Measurements from ENCODE around the gene PODN. TPM values are rescaled to one million over a fixed set of nuclear protein-coding genes. Genes with fewer than 3 reads are reported as not detected.

PODN gene
- total and polyA plus RNA-seq, 2 donors (not counting 3 experiments of a cell fraction or from before 2014, with no cell fraction given): 1.3 to 1.5 TPM

DNA sequence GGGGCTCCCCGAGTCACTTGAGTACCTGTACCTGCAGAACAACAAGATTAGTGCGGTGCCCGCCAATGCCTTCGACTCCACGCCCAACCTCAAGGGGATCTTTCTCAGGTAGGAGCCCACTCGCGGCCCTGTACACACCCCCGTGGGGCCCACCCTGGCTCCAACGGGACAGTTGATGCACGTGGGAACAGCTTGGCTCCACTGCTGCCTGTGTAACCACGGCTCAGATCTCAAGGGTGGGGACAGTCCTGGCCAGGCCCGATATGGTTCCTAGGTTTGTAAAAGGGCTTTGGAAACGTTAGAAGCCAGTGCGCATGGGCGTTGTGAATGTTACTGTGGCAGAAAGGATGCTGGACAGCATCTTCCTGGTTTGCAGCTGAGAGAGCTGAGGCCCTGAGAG lies 18.8 kb downstream of the PODN start:
- CTCF ChIA-PET: no interaction called here
- H3K4me2 ChIP-seq (ENCODE audit: insufficient read depth, low read length): no peak overlapping the region
- TF ChIP-seq, protein P1, sequence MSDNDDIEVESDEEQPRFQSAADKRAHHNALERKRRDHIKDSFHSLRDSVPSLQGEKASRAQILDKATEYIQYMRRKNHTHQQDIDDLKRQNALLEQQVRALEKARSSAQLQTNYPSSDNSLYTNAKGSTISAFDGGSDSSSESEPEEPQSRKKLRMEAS (IDR thresholded peaks at IDR 0.05; ENCODE audit: insufficient read depth, insufficient read length): no peak
- TF ChIP-seq JUN (IDR thresholded peaks at IDR 0.05; ENCODE audit: borderline replicate concordance, insufficient read depth, insufficient read length, low read depth): no peak
- no peak overlapping the region for H2AFZ ChIP-seq (ENCODE audit: low read depth, low read length)
- H3K79me2 ChIP-seq (ENCODE audit: control insufficient read depth, insufficient read depth, low read length): no peaks in the 10 kb centered on the region
- no peaks in the 10 kb centered on the region for H3K9me1 ChIP-seq (replicated peaks; ENCODE audit: control insufficient read depth, extremely low read depth, insufficient read depth, low read length)
- DNase-seq (ENCODE audit: low read depth, low spot score) (no peak), FAIRE-seq (no peak)
- no peaks in the 10 kb centered on the region for H3K9me3 ChIP-seq (replicated peaks; ENCODE audit: control insufficient read depth, insufficient read depth, low read length)
- dilution Hi-C loops (cut with MboI; ENCODE audit: extremely low pct_ligation_motif_present, low sequenced_read_pairs) (no loop called here), intact Hi-C loops (cut with micrococcal nuclease) (no loop called here)
- no peak overlapping the region for H3K9ac ChIP-seq (replicated peaks; ENCODE audit: extremely low read depth, insufficient read depth, low read length)
- H3K27ac ChIP-seq (ENCODE audit: insufficient read depth, low read depth, low read length): no peak overlapping the region
- POLR2A ChIA-PET: no interaction called here
- H3K27me3 ChIP-seq (ENCODE audit: control insufficient read depth in 2 of 2, insufficient read depth in 2 of 2, low read length in 2 of 2): no peaks in the 10 kb centered on the region
- BruUV-seq (replicated peaks): no TSS peak
- H3K4me3 ChIP-seq (replicated peaks in 1 of 3; ENCODE audit: insufficient read depth in 1 of 3, low read depth in 1 of 3, low read length in 3 of 3): no peak overlapping the region
- no peaks in the 10 kb centered on the region for H3K36me3 ChIP-seq (ENCODE audit: control insufficient read depth in 2 of 2, extremely low read depth in 1 of 2, insufficient read depth in 2 of 2, low read length in 2 of 2)
- no peaks in the 10 kb centered on the region for H4K20me1 ChIP-seq (replicated peaks; ENCODE audit: control insufficient read depth, extremely low read depth, insufficient read depth, low read length)
- H3K4me1 ChIP-seq (ENCODE audit: control insufficient read depth, extremely low read depth, insufficient read depth, low read length): no peaks in the 10 kb centered on the region

DNA sequence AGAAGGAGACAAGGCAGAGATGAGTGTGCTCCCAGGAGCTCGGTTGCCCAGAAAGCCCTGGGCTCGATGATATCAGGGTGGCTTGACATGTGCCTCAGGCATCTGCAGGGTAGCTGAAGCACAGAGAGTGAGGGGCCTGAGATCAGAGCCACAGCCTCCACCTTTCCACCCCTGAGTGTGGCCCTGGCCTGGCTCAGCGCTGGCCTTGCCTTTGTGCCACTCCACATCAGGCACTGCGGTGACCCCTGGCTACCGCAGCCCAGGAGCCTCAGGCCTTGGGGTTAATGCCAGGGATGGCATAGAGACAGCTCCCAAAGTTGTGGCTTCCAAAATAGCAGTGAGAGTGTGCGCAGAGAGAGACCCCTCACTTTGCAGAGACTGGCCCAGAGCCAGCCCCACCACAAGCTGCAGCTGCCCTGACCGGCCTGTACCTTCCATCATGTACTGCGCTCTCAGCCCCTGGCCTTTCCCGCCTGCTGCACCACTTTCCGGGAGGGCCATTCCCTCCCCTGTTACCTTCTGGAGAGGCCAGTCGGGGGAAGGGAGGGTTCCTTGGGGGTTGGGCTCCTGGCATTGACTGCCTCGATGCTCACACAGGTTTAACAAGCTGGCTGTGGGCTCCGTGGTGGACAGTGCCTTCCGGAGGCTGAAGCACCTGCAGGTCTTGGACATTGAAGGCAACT lies 19.5 kb downstream of the PODN start:
- Histone ChIP-seq H3K27me3 (ENCODE audit: control insufficient read depth in 2 of 2, insufficient read depth in 2 of 2, low read length in 2 of 2) (no peaks in the 10 kb centered on the region), H3K4me1 (ENCODE audit: control insufficient read depth, extremely low read depth, insufficient read depth, low read length) (no peaks in the 10 kb centered on the region), H2AFZ (ENCODE audit: low read depth, low read length) (no peak overlapping the region), H3K27ac (ENCODE audit: insufficient read depth, low read depth, low read length) (no peak overlapping the region), H3K36me3 (ENCODE audit: control insufficient read depth in 2 of 2, extremely low read depth in 1 of 2, insufficient read depth in 2 of 2, low read length in 2 of 2) (no peaks in the 10 kb centered on the region), H4K20me1 (replicated peaks; ENCODE audit: control insufficient read depth, extremely low read depth, insufficient read depth, low read length) (no peaks in the 10 kb centered on the region), H3K9me1 (replicated peaks; ENCODE audit: control insufficient read depth, extremely low read depth, insufficient read depth, low read length) (no peaks in the 10 kb centered on the region), H3K9ac (replicated peaks; ENCODE audit: extremely low read depth, insufficient read depth, low read length) (no peak overlapping the region), H3K9me3 (replicated peaks; ENCODE audit: control insufficient read depth, insufficient read depth, low read length) (no peaks in the 10 kb centered on the region), H3K4me2 (ENCODE audit: insufficient read depth, low read length) (no peak overlapping the region), H3K4me3 (replicated peaks in 1 of 3; ENCODE audit: insufficient read depth in 1 of 3, low read depth in 1 of 3, low read length in 3 of 3) (no peak overlapping the region), H3K79me2 (ENCODE audit: control insufficient read depth, insufficient read depth, low read length) (no peaks in the 10 kb centered on the region)
- no TSS peak for BruUV-seq (replicated peaks)
- CTCF ChIA-PET: interaction anchor here (1.3 kb wide), 1 partner anchor 24 kb away, joined by 3 read pairs; no protein-coding TSS in a partner anchor
- no peak for DNase-seq (ENCODE audit: low read depth, low spot score)
- TF ChIP-seq, protein P1 (IDR thresholded peaks at IDR 0.05; ENCODE audit: insufficient read depth, insufficient read length): no peak
- no peak for TF ChIP-seq GATA2 (IDR thresholded peaks at IDR 0.05; ENCODE audit: insufficient read depth, insufficient read length, low read depth, low read length)
- TF ChIP-seq, protein P2, sequence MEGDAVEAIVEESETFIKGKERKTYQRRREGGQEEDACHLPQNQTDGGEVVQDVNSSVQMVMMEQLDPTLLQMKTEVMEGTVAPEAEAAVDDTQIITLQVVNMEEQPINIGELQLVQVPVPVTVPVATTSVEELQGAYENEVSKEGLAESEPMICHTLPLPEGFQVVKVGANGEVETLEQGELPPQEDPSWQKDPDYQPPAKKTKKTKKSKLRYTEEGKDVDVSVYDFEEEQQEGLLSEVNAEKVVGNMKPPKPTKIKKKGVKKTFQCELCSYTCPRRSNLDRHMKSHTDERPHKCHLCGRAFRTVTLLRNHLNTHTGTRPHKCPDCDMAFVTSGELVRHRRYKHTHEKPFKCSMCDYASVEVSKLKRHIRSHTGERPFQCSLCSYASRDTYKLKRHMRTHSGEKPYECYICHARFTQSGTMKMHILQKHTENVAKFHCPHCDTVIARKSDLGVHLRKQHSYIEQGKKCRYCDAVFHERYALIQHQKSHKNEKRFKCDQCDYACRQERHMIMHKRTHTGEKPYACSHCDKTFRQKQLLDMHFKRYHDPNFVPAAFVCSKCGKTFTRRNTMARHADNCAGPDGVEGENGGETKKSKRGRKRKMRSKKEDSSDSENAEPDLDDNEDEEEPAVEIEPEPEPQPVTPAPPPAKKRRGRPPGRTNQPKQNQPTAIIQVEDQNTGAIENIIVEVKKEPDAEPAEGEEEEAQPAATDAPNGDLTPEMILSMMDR (IDR thresholded peaks at IDR 0.05; ENCODE audit: extremely low read depth in 1 of 2, insufficient read depth in 1 of 2, low read depth in 1 of 2, low read length in 2 of 2): no peak
- dilution Hi-C loops (cut with MboI; ENCODE audit: extremely low pct_ligation_motif_present, low sequenced_read_pairs): no loop called here
- intact Hi-C loops (cut with micrococcal nuclease): no loop called here
- POLR2A ChIA-PET: no interaction called here
- FAIRE-seq: no peak
